Uterus (tissue), 2 donors: ENCODE data around the gene P2RY14.

ENCODE experiments used
- POLR2A ChIP-seq, 2 donors: fragments of 450-650 bp; IDR thresholded peaks; one replicate each; pipeline ENCODE4 v1.6.1; 2016; ENCODE audit warnings: antibody characterized with exemption in 2 of 2, mild to moderate bottlenecking in 1 of 2, moderate library complexity in 1 of 2
- TF ChIP-seq, protein P1 (sequence below), 4 experiments: fragments of 200-600 bp in 2 of 4; fragments of 450-650 bp in 2 of 4; sonication (generic) in 2 of 4; IDR thresholded peaks; one replicate each; pipeline ENCODE4 v1.5.1; 2016 to 2019; ENCODE audit warnings: antibody characterized with exemption in 4 of 4, mild to moderate bottlenecking in 2 of 4, moderate library complexity in 1 of 4

GRCh38 chr3:151265166-151265565, 13.2 kb downstream of the P2RY14 start:
- no peak for TF ChIP-seq POLR2A (IDR thresholded peaks at IDR 0.05)
- TF ChIP-seq, protein P1, sequence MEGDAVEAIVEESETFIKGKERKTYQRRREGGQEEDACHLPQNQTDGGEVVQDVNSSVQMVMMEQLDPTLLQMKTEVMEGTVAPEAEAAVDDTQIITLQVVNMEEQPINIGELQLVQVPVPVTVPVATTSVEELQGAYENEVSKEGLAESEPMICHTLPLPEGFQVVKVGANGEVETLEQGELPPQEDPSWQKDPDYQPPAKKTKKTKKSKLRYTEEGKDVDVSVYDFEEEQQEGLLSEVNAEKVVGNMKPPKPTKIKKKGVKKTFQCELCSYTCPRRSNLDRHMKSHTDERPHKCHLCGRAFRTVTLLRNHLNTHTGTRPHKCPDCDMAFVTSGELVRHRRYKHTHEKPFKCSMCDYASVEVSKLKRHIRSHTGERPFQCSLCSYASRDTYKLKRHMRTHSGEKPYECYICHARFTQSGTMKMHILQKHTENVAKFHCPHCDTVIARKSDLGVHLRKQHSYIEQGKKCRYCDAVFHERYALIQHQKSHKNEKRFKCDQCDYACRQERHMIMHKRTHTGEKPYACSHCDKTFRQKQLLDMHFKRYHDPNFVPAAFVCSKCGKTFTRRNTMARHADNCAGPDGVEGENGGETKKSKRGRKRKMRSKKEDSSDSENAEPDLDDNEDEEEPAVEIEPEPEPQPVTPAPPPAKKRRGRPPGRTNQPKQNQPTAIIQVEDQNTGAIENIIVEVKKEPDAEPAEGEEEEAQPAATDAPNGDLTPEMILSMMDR (IDR thresholded peaks at IDR 0.05) = no peak
